ENCODE data around the gene ZNF385D.
"Not testable (repeated sequence)": the region's sequence is repeated elsewhere in the genome, so short reads cannot be mapped to it uniquely, and the experiment has no call there.

The ZNF385D gene

GRCh38 chr3:21500834-21501233 lies 250.2 kb downstream of the ZNF385D start:
- Histone ChIP-seq H3K27ac (ENCODE audit: low read depth, low read length) (no peak overlapping the region), H3K36me3 (ENCODE audit: insufficient read depth, low read length) (no peaks in the 10 kb centered on the region), H3K9ac (ENCODE audit: low read length) (no peak overlapping the region), H3K9me3 (ENCODE audit: low read length) (no peaks in the 10 kb centered on the region), H3K4me1 (ENCODE audit: insufficient read depth, low read length) (no peaks in the 10 kb centered on the region), H3K4me3 (ENCODE audit: low read depth in 1 of 2, low read length in 2 of 2) (no peak overlapping the region), H3K27me3 (ENCODE audit: control insufficient read depth in 1 of 2, insufficient read depth in 2 of 2, low read length in 2 of 2) (no peaks in the 10 kb centered on the region)

GRCh38 chr3:21490671-21491070 lies 260.3 kb downstream of the ZNF385D start:
- H3K27ac ChIP-seq (ENCODE audit: low read depth, low read length); H3K4me1 ChIP-seq (ENCODE audit: insufficient read depth, low read length); H3K9ac ChIP-seq (ENCODE audit: low read length); H3K9me3 ChIP-seq (ENCODE audit: low read length); H3K4me3 ChIP-seq (ENCODE audit: low read depth in 1 of 2, low read length in 2 of 2); H3K27me3 ChIP-seq (ENCODE audit: control insufficient read depth in 1 of 2, insufficient read depth in 2 of 2, low read length in 2 of 2); H3K36me3 ChIP-seq (ENCODE audit: insufficient read depth, low read length): not testable (repeated sequence)

- H3K27me3 ChIP-seq (ENCODE audit: control insufficient read depth in 1 of 2, insufficient read depth in 2 of 2, low read length in 2 of 2), result no peaks in the 10 kb centered on the region
- H3K4me1 ChIP-seq (ENCODE audit: insufficient read depth, low read length), result no peaks in the 10 kb centered on the region
- no peaks in the 10 kb centered on the region for H3K36me3 ChIP-seq (ENCODE audit: insufficient read depth, low read length)
- H3K9ac ChIP-seq (ENCODE audit: low read length), result no peak overlapping the region
- H3K9me3 ChIP-seq (ENCODE audit: low read length), result no peaks in the 10 kb centered on the region
- no peak overlapping the region for H3K27ac ChIP-seq (ENCODE audit: low read depth, low read length)
- no peak overlapping the region for H3K4me3 ChIP-seq (ENCODE audit: low read depth in 1 of 2, low read length in 2 of 2)
Observed at GRCh38 chr3:21487520-21487919, 263.5 kb downstream of the ZNF385D start.

GRCh38 chr3:21486024-21486935 lies 264.7 kb downstream of the ZNF385D start:
- not testable (repeated sequence) for H3K9ac ChIP-seq (ENCODE audit: low read length); H3K4me3 ChIP-seq (ENCODE audit: low read depth in 1 of 2, low read length in 2 of 2); H3K27ac ChIP-seq (ENCODE audit: low read depth, low read length); H3K36me3 ChIP-seq (ENCODE audit: insufficient read depth, low read length); H3K27me3 ChIP-seq (ENCODE audit: control insufficient read depth in 1 of 2, insufficient read depth in 2 of 2, low read length in 2 of 2); H3K4me1 ChIP-seq (ENCODE audit: insufficient read depth, low read length); H3K9me3 ChIP-seq (ENCODE audit: low read length)

GRCh38 chr3:21484828-21485144 lies 266.2 kb downstream of the ZNF385D start:
- no peaks in the 10 kb centered on the region for H3K36me3 ChIP-seq (ENCODE audit: insufficient read depth, low read length)
- no peak overlapping the region for H3K4me3 ChIP-seq (ENCODE audit: low read depth in 1 of 2, low read length in 2 of 2)
- H3K9ac ChIP-seq (ENCODE audit: low read length), result no peak overlapping the region
- H3K9me3 ChIP-seq (ENCODE audit: low read length), result no peaks in the 10 kb centered on the region
- no peak overlapping the region for H3K27ac ChIP-seq (ENCODE audit: low read depth, low read length)
- no peaks in the 10 kb centered on the region for H3K27me3 ChIP-seq (ENCODE audit: control insufficient read depth in 1 of 2, insufficient read depth in 2 of 2, low read length in 2 of 2)
- no peaks in the 10 kb centered on the region for H3K4me1 ChIP-seq (ENCODE audit: insufficient read depth, low read length)

GRCh38 chr3:21484057-21484827 lies 266.8 kb downstream of the ZNF385D start:
- no peaks in the 10 kb centered on the region for H3K4me1 ChIP-seq (ENCODE audit: insufficient read depth, low read length)
- no peaks in the 10 kb centered on the region for H3K36me3 ChIP-seq (ENCODE audit: insufficient read depth, low read length)
- no peak overlapping the region for H3K27ac ChIP-seq (ENCODE audit: low read depth, low read length)
- H3K9ac ChIP-seq (ENCODE audit: low read length), result no peak overlapping the region
- H3K27me3 ChIP-seq (ENCODE audit: control insufficient read depth in 1 of 2, insufficient read depth in 2 of 2, low read length in 2 of 2), result no peaks in the 10 kb centered on the region
- no peaks in the 10 kb centered on the region for H3K9me3 ChIP-seq (ENCODE audit: low read length)
- H3K4me3 ChIP-seq (ENCODE audit: low read depth in 1 of 2, low read length in 2 of 2), result no peak overlapping the region

GRCh38 chr3:21481991-21482390 lies 269.0 kb downstream of the ZNF385D start:
- Histone ChIP-seq H3K27me3 (ENCODE audit: control insufficient read depth in 1 of 2, insufficient read depth in 2 of 2, low read length in 2 of 2) (no peaks in the 10 kb centered on the region), H3K27ac (ENCODE audit: low read depth, low read length) (no peak overlapping the region), H3K4me3 (ENCODE audit: low read depth in 1 of 2, low read length in 2 of 2) (no peak overlapping the region), H3K9me3 (ENCODE audit: low read length) (no peaks in the 10 kb centered on the region), H3K4me1 (ENCODE audit: insufficient read depth, low read length) (no peaks in the 10 kb centered on the region), H3K9ac (ENCODE audit: low read length) (no peak overlapping the region), H3K36me3 (ENCODE audit: insufficient read depth, low read length) (no peaks in the 10 kb centered on the region)

GRCh38 chr3:21477541-21478288 lies 273.3 kb downstream of the ZNF385D start:
- Histone ChIP-seq H3K27ac (ENCODE audit: low read depth, low read length) (no peak overlapping the region), H3K27me3 (ENCODE audit: control insufficient read depth in 1 of 2, insufficient read depth in 2 of 2, low read length in 2 of 2) (no peaks in the 10 kb centered on the region), H3K4me1 (ENCODE audit: insufficient read depth, low read length) (no peaks in the 10 kb centered on the region), H3K4me3 (ENCODE audit: low read depth in 1 of 2, low read length in 2 of 2) (no peak overlapping the region), H3K9ac (ENCODE audit: low read length) (no peak overlapping the region), H3K36me3 (ENCODE audit: insufficient read depth, low read length) (no peaks in the 10 kb centered on the region), H3K9me3 (ENCODE audit: low read length) (no peaks in the 10 kb centered on the region)

- H3K4me1 ChIP-seq (ENCODE audit: insufficient read depth, low read length), result peaks cover 17% of the 10 kb centered on the region
- no peaks in the 10 kb centered on the region for H3K36me3 ChIP-seq (ENCODE audit: insufficient read depth, low read length)
- H3K27me3 ChIP-seq (ENCODE audit: control insufficient read depth in 1 of 2, insufficient read depth in 2 of 2, low read length in 2 of 2), result no peaks in the 10 kb centered on the region
- H3K9ac ChIP-seq (ENCODE audit: low read length), result no peak overlapping the region
- no peaks in the 10 kb centered on the region for H3K9me3 ChIP-seq (ENCODE audit: low read length)
- no peak overlapping the region for H3K4me3 ChIP-seq (ENCODE audit: low read depth in 1 of 2, low read length in 2 of 2)
- no peak overlapping the region for H3K27ac ChIP-seq (ENCODE audit: low read depth, low read length)
Observed at GRCh38 chr3:21466476-21466875, 284.5 kb downstream of the ZNF385D start.

- H3K9me3 ChIP-seq (ENCODE audit: low read length), result no peaks in the 10 kb centered on the region
- no peaks in the 10 kb centered on the region for H3K27me3 ChIP-seq (ENCODE audit: control insufficient read depth in 1 of 2, insufficient read depth in 2 of 2, low read length in 2 of 2)
- H3K4me3 ChIP-seq (ENCODE audit: low read depth in 1 of 2, low read length in 2 of 2), result no peak overlapping the region
- H3K27ac ChIP-seq (ENCODE audit: low read depth, low read length), result no peak overlapping the region
- H3K36me3 ChIP-seq (ENCODE audit: insufficient read depth, low read length), result no peaks in the 10 kb centered on the region
- no peak overlapping the region for H3K9ac ChIP-seq (ENCODE audit: low read length)
- peaks cover 17% of the 10 kb centered on the region for H3K4me1 ChIP-seq (ENCODE audit: insufficient read depth, low read length)
Observed at GRCh38 chr3:21464746-21465145, 286.3 kb downstream of the ZNF385D start.

- Histone ChIP-seq H3K27ac (ENCODE audit: low read depth, low read length) (no peak overlapping the region), H3K9me3 (ENCODE audit: low read length) (no peaks in the 10 kb centered on the region), H3K9ac (ENCODE audit: low read length) (no peak overlapping the region), H3K4me1 (ENCODE audit: insufficient read depth, low read length) (peaks cover 17% of the 10 kb centered on the region), H3K27me3 (ENCODE audit: control insufficient read depth in 1 of 2, insufficient read depth in 2 of 2, low read length in 2 of 2) (no peaks in the 10 kb centered on the region), H3K36me3 (ENCODE audit: insufficient read depth, low read length) (no peaks in the 10 kb centered on the region), H3K4me3 (ENCODE audit: low read depth in 1 of 2, low read length in 2 of 2) (no peak overlapping the region)
Observed at GRCh38 chr3:21463319-21463718, 287.7 kb downstream of the ZNF385D start.
